Ovary (tissue), 3 donors: Measurements from ENCODE around the gene QRICH2.

Source experiments
- CTCF ChIP-seq, 3 donors: fragments of 450-650 bp in 2 of 3; fragments of 200-600 bp in 1 of 3; IDR thresholded peaks; one replicate each; pipeline versions ENCODE4 v1.5.1 to v1.8.0; 2016 to 2022; ENCODE audit warnings: antibody characterized with exemption in 3 of 3, mild to moderate bottlenecking in 1 of 3
- POLR2A ChIP-seq: fragments of 450-650 bp; IDR thresholded peaks from one replicate; pipeline ENCODE4 v1.6.1; 2017; ENCODE audit warnings: antibody characterized with exemption, mild to moderate bottlenecking, moderate library complexity
- donor health status: DM: no; HTN: no; CAD: no.

- no peak for TF ChIP-seq CTCF (IDR thresholded peaks at IDR 0.05)
- no peak for TF ChIP-seq POLR2A
Measured at GRCh38 chr17:76307299-76307965, 644 bp downstream of the QRICH2 start.
